A673 (cell line): ENCODE measurements around the gene NPRL2. TPM values are rescaled to one million over a fixed set of nuclear protein-coding genes. Genes with fewer than 3 reads are reported as not detected.

ENCODE experiments used
- BruUV-seq: library from RNA; stranded (reverse); fragments of 400-500 nt; replicated peaks from 2 replicates; lab custom pipeline; 2021; lab: Mats Ljungman, UMichigan
- CTCF ChIA-PET: fragments of 300-600 bp; sonication (Branson Sonifier 250); formaldehyde crosslinking; loops from one replicate; lab custom pipeline; 2022; ENCODE audit warnings: antibody characterized with exemption; lab: Charles Lee
- POLR2A ChIA-PET: fragments of 300-600 bp; sonication (Branson Sonifier 250); formaldehyde crosslinking; loops from one replicate; lab custom pipeline; 2022; ENCODE audit warnings: antibody characterized with exemption; ENCODE audit not compliant: low non-redundant PET; lab: Charles Lee
- DNase-seq: peaks from one replicate; pipeline ENCODE4 v3.0.0-alpha.2; 2015; ENCODE audit warnings: low spot score
- H3K27ac ChIP-seq: fragments of 200-600 bp; sonication (generic); 2 replicates; pipeline ENCODE4 v1.5.1; 2016; ENCODE audit warnings: mixed run types, low read depth, mild to moderate bottlenecking, mixed read lengths, antibody characterized with exemption, low read length; ENCODE audit not compliant: poor library complexity, severe bottlenecking
- H3K27me3 ChIP-seq: fragments of 200-600 bp; sonication (generic); replicated peaks from 2 replicates; pipeline ENCODE4 v1.6.1; 2017; ENCODE audit warnings: mixed run types, low read depth, mild to moderate bottlenecking, mixed read lengths, antibody characterized with exemption, low read length; ENCODE audit not compliant: insufficient read depth, poor library complexity
- H3K36me3 ChIP-seq: fragments of 200-600 bp; sonication (generic); 2 replicates; pipeline ENCODE4 v1.6.1; 2016; ENCODE audit warnings: mixed run types, mild to moderate bottlenecking, mixed read lengths, antibody characterized with exemption, low read length; ENCODE audit not compliant: insufficient read depth, poor library complexity, severe bottlenecking
- H3K4me1 ChIP-seq: fragments of 200-600 bp; sonication (generic); 2 replicates; pipeline ENCODE4 v1.6.1; 2017; ENCODE audit warnings: mixed run types, mild to moderate bottlenecking, mixed read lengths, antibody characterized with exemption, low read length; ENCODE audit not compliant: insufficient read depth, poor library complexity, severe bottlenecking
- H3K4me3 ChIP-seq: fragments of 200-600 bp; sonication (generic); 2 replicates; pipeline ENCODE4 v1.5.1; 2016; ENCODE audit warnings: low read depth, mixed run types, mild to moderate bottlenecking, mixed read lengths, low read length; ENCODE audit not compliant: poor library complexity, severe bottlenecking
- H3K9me3 ChIP-seq: fragments of 200-600 bp; sonication (generic); 2 replicates; pipeline ENCODE4 v1.6.1; 2016; ENCODE audit warnings: mixed run types, low read depth, mild to moderate bottlenecking, mixed read lengths, antibody characterized with exemption, low read length; ENCODE audit not compliant: poor library complexity, severe bottlenecking
- EZH2 ChIP-seq: fragments of 200-600 bp; sonication (generic); IDR thresholded peaks from 2 replicates; pipeline ENCODE4 v1.6.1; 2017; ENCODE audit warnings: borderline replicate concordance, low read depth, mild to moderate bottlenecking, mixed read lengths, antibody characterized with exemption, low read length; ENCODE audit not compliant: poor library complexity, severe bottlenecking
- intact Hi-C: fragments of 100-400 bp; cut with micrococcal nuclease; formaldehyde crosslinking; loops from one replicate; pipeline ENCODE4 v1.10.0; 2022; ENCODE audit not compliant: unreplicated experiment
- total RNA-seq: library from RNA; stranded (reverse); gene quantifications from 2 replicates; pipeline ENCODE4 v1.2.3, GENCODE V29; 2021
- TF ChIP-seq, protein P1 (sequence below): fragments of 300-800, 200-600 bp; sonication (generic); conservative IDR thresholded peaks from 2 replicates; pipeline ENCODE4 v1.5.1; 2017; ENCODE audit warnings: low read depth, mild to moderate bottlenecking, antibody characterized with exemption, low read length, moderate library complexity, mixed read lengths

Gene NPRL2
- total RNA-seq, 1 experiment from 2014 or later: 16.0 TPM

DNA sequence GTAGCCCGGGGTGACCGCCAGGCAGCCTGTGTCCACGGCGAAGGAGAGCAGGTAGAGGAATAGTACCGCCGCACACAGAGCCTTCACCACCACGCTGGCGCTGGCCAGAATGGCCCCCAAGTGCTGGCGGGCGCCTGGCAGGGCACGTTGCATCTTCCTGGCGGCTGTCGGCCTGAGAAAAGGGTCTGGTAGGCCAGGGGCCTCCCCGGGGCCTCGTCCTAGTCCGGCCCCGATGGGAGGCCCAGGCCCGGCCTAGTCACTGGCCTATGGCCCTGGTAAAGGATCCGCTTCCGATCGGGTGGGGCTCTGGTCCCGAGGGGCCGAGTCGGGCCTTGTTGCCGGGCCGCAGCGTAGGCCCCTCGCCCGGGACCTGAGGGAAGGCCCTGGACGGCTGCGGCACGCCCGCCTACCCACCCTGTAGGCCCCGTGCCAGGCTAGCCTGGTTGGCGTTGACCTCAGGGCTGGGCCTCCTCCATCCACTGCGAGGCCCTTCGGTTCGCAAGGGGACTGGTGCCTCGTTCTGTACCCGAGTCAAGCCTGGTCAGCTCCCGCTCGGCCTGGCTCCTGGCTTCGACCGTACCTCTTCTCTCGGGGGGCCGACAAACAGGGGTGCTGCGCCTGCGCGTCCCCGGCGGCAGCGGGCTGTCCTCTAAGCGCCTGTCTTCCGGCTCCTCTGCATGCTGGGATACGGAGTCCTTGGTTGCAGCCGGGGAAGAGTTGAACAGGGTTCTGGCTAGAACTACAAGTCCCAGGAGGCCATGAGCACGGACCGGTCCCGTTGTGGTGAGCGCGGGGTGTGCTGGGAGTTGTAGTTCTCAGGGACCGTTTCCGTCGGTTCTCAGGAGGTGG lies 8.6 kb upstream of the NPRL2 start, which contains the start of gene TMEM115:
Gene TMEM115, minus strand, starts transcription at position 611 of the 849 bp plus-strand sequence. Its CDS starts 458 bp downstream, at position 153.
- Histone ChIP-seq H3K4me1 (no peaks in the 10 kb centered on the region), H3K4me3 (peak within 1 kb of the TSS; percentile 72), H3K27me3 (no peaks in the 10 kb centered on the region), H3K9me3 (no peaks in the 10 kb centered on the region), H3K36me3 (peaks cover 2% of the 10 kb centered on the region), H3K27ac (peak within 1 kb of the TSS; percentile 76)
- CTCF ChIA-PET: interaction anchor here (0.5 kb wide), 1 partner anchor 101 kb away, joined by 3 read pairs; no protein-coding TSS in a partner anchor
- peak; percentile 96 for DNase-seq
- intact Hi-C loops: no loop called here
- TF ChIP-seq, protein P1, sequence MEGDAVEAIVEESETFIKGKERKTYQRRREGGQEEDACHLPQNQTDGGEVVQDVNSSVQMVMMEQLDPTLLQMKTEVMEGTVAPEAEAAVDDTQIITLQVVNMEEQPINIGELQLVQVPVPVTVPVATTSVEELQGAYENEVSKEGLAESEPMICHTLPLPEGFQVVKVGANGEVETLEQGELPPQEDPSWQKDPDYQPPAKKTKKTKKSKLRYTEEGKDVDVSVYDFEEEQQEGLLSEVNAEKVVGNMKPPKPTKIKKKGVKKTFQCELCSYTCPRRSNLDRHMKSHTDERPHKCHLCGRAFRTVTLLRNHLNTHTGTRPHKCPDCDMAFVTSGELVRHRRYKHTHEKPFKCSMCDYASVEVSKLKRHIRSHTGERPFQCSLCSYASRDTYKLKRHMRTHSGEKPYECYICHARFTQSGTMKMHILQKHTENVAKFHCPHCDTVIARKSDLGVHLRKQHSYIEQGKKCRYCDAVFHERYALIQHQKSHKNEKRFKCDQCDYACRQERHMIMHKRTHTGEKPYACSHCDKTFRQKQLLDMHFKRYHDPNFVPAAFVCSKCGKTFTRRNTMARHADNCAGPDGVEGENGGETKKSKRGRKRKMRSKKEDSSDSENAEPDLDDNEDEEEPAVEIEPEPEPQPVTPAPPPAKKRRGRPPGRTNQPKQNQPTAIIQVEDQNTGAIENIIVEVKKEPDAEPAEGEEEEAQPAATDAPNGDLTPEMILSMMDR: no peak
- no peak for TF ChIP-seq EZH2
- TSS peak; percentile 60 for BruUV-seq
- POLR2A ChIA-PET: no interaction called here

DNA sequence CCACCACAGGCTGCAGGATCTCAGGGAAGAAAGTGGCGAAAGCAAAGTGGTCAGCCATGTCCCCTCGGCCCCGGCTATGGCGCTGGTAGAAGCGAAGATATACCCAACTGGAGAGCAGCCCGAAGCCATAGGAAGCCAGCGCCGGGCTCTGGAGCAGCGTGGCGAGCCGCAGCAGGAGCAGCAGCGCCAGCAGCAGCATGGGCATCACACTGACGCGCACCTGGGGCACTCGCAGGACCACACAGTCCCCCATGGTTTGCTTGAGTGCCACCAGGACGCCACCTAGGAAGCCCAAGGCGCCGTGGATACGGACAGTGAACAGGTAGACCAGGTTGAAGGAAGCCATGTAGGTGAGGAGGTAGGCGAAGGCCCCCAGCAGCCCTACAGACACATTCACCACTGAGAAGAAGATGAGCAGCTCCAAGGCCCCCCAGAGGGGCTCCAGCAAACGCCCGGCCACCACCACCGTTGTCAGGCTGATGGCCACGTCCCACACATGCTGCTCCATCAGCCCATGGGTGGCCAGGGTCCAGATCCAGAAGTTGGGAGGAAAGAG lies 7.9 kb upstream of the NPRL2 start:
- ChIA-PET CTCF (no interaction called here), POLR2A (no interaction called here)
- Histone ChIP-seq H3K4me1 (no peaks in the 10 kb centered on the region), H3K27ac (peak overlapping the region; percentile 76), H3K27me3 (no peaks in the 10 kb centered on the region), H3K36me3 (peaks cover 3% of the 10 kb centered on the region), H3K4me3 (peak overlapping the region; percentile 72), H3K9me3 (no peaks in the 10 kb centered on the region)
- TF ChIP-seq EZH2: no peak
- TF ChIP-seq, protein P1: no peak
- no peak for DNase-seq
- no TSS peak for BruUV-seq
- intact Hi-C loops: no loop called here

DNA sequence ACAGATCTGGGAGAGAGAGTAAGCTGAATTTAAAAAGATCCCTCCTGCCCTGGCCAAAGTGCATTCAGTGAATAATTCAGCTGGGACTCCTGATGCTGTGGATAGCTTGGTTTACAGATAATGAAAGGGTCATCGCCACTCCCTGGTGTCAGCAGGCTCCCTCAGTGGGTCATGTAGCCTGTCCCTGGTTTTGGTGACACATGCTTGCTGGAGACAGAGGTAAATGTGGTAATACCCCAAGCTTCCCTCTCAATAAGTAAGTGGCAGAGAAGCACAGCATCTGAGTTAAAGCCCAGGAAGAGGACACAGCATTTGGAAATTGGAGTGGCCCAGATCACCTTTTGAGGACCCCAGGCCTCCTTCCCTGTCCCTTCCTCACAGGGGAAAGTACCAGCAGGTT lies 6.9 kb upstream of the NPRL2 start:
- no peak for DNase-seq
- Histone ChIP-seq H3K4me3 (peak overlapping the region; percentile 72), H3K4me1 (no peaks in the 10 kb centered on the region), H3K36me3 (peaks cover 3% of the 10 kb centered on the region), H3K9me3 (no peaks in the 10 kb centered on the region), H3K27me3 (no peaks in the 10 kb centered on the region), H3K27ac (no peak overlapping the region)
- TF ChIP-seq, protein P1: no peak
- TF ChIP-seq EZH2: no peak
- ChIA-PET CTCF (no interaction called here), POLR2A (no interaction called here)
- intact Hi-C loops: no loop called here
- no TSS peak for BruUV-seq
